Neural cell (in vitro differentiated cells): ENCODE measurements around the gene UBA1. TPM values are rescaled to one million over a fixed set of nuclear protein-coding genes. Genes with fewer than 3 reads are reported as not detected.

Experiments used
- H2AFZ ChIP-seq: fragments of 200-600, 300-800 bp; sonication (generic), shearing (Covaris generic); 2 replicates; pipeline ENCODE4 v1.6.0; 2014; ENCODE audit warnings: low read depth, mild to moderate bottlenecking, antibody characterized with exemption, low read length, moderate library complexity
- H3F3A ChIP-seq: fragments of 200-600 bp; shearing (Covaris generic); 2 replicates; pipeline ENCODE4 v1.6.1; 2016; ENCODE audit warnings: mild to moderate bottlenecking, moderate library complexity, mixed read lengths, antibody characterized with exemption, low read length; ENCODE audit not compliant: insufficient read depth, poor library complexity, severe bottlenecking
- H3K27ac ChIP-seq: fragments of 200-600, 300-800 bp; sonication (generic), shearing (Covaris generic); 2 replicates; pipeline ENCODE4 v1.5.1; 2014; ENCODE audit warnings: mild to moderate bottlenecking, low read length, moderate library complexity
- H3K27me3 ChIP-seq: fragments of 300-800, 200-600 bp; sonication (generic), shearing (Covaris generic); 2 replicates; pipeline ENCODE4 v1.6.0; 2014; ENCODE audit warnings: mild to moderate bottlenecking, low read depth, low read length, moderate library complexity; ENCODE audit not compliant: insufficient read depth
- H3K36me3 ChIP-seq: fragments of 300-800, 200-600 bp; sonication (generic), shearing (Covaris generic); 2 replicates; pipeline ENCODE4 v1.5.1; 2014; ENCODE audit warnings: mild to moderate bottlenecking, antibody characterized with exemption, low read length, moderate library complexity; ENCODE audit not compliant: insufficient read depth
- H3K4me2 ChIP-seq: fragments of 300-800, 200-600 bp; sonication (generic), shearing (Covaris generic); 2 replicates; pipeline ENCODE4 v1.6.0; 2014; ENCODE audit warnings: mild to moderate bottlenecking, low read length
- H3K4me3 ChIP-seq: fragments of 300-800, 200-600 bp; sonication (generic), shearing (Covaris generic); 2 replicates; pipeline ENCODE4 v1.5.1; 2014; ENCODE audit warnings: mild to moderate bottlenecking, low read length, moderate library complexity
- H3K79me2 ChIP-seq: fragments of 200-600 bp; shearing (Covaris generic); replicated peaks from 2 replicates; pipeline ENCODE4 v1.6.0; 2014; ENCODE audit warnings: mild to moderate bottlenecking, low read length, moderate library complexity; ENCODE audit not compliant: insufficient read depth
- H3K9ac ChIP-seq: fragments of 300-800, 200-600 bp; sonication (generic), shearing (Covaris generic); 2 replicates; pipeline ENCODE4 v1.6.1; 2016; ENCODE audit warnings: mild to moderate bottlenecking, low read length, mixed read lengths
- H3K9me2 ChIP-seq: fragments of 200-600 bp; shearing (Covaris generic); 2 replicates; pipeline ENCODE4 v1.6.1; 2016; ENCODE audit warnings: mild to moderate bottlenecking, low read length, mixed read lengths; ENCODE audit not compliant: insufficient read depth
- H3K9me3 ChIP-seq: fragments of 200-600, 300-800 bp; sonication (generic), shearing (Covaris generic); 2 replicates; pipeline ENCODE4 v1.6.1; 2016; ENCODE audit warnings: mild to moderate bottlenecking, mixed run types, low read length, moderate library complexity, mixed read lengths
- H4K20me1 ChIP-seq: fragments of 200-600 bp; shearing (Covaris generic); 2 replicates; pipeline ENCODE4 v1.6.1; 2016; ENCODE audit warnings: mild to moderate bottlenecking, mixed run types; ENCODE audit not compliant: insufficient read depth
- CTCF ChIP-seq: fragments of 450-650 bp; IDR thresholded peaks from 2 replicates; pipeline ENCODE4 v1.5.1; 2014; ENCODE audit warnings: antibody characterized with exemption, mild to moderate bottlenecking, moderate library complexity; ENCODE audit not compliant: poor library complexity, severe bottlenecking
- EP300 ChIP-seq: fragments of 450-650 bp; conservative IDR thresholded peaks from 2 replicates; pipeline ENCODE4 v1.6.1; 2014; ENCODE audit warnings: antibody characterized with exemption, mild to moderate bottlenecking, moderate library complexity; ENCODE audit not compliant: poor library complexity, severe bottlenecking
- EZH2 ChIP-seq: fragments of 200-600, 300-800 bp; shearing (Covaris generic), sonication (generic); IDR thresholded peaks from 2 replicates; pipeline ENCODE4 v1.6.1; 2014; ENCODE audit warnings: antibody characterized with exemption, low read length, borderline replicate concordance, mild to moderate bottlenecking; ENCODE audit not compliant: insufficient read depth, poor library complexity, severe bottlenecking
- MXI1 ChIP-seq: fragments of 450-650 bp; conservative IDR thresholded peaks from 2 replicates; pipeline ENCODE4 v1.6.1; 2014; ENCODE audit warnings: antibody characterized with exemption, mild to moderate bottlenecking; ENCODE audit not compliant: poor library complexity, severe bottlenecking
- POLR2AphosphoS5 ChIP-seq: IDR thresholded peaks from 2 replicates; pipeline ENCODE4 v1.6.1; 2012
- RAD21 ChIP-seq: fragments of 450-650 bp; conservative IDR thresholded peaks from 2 replicates; pipeline ENCODE4 v1.6.1; 2014; ENCODE audit warnings: antibody characterized with exemption, mild to moderate bottlenecking, moderate library complexity
- REST ChIP-seq: IDR thresholded peaks from 2 replicates; pipeline ENCODE4 v1.6.1; 2012; ENCODE audit warnings: borderline replicate concordance
- SMC3 ChIP-seq: fragments of 450-650 bp; conservative IDR thresholded peaks from 2 replicates; pipeline ENCODE4 v1.6.1; 2014; ENCODE audit warnings: antibody characterized with exemption, mild to moderate bottlenecking, moderate library complexity; ENCODE audit not compliant: poor library complexity
- TAF1 ChIP-seq: IDR thresholded peaks from 2 replicates; pipeline ENCODE4 v1.6.1; 2012; ENCODE audit warnings: low read depth
- polyA plus RNA-seq: library from polyadenylated mRNA; depleted of rRNA; stranded (reverse); fragments of >200 nt; gene quantifications from 2 replicates; pipeline ENCODE4 v1.2.3, GENCODE V29; 2014

Gene UBA1
- polyA plus RNA-seq, 1 donor from 2014 or later, result 132 TPM

DNA sequence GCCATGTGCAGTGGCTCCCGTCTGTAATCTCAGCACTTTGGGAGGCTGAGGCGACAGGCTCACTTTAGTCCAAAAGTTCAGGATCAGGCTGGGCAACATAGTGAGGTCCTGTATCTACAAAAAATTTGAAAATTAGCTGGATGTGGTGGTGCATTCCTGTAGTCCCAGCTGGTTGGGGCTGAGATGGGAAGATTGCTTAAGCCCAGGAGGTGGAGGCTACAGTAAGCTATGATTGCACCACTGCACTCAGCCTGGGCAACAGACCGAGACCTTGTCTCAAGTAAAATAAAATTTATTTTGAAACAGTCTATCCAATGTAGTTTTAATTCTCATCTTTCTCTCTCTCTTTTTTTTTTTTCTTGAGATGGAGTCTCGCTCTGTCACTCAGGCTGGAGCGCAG, 27.5 kb upstream of the UBA1 start:
- H3K27ac ChIP-seq, result no peak overlapping the region
- no peak overlapping the region for H3K9ac ChIP-seq
- no peaks in the 10 kb centered on the region for H3K27me3 ChIP-seq
- H3K79me2 ChIP-seq, result no peaks in the 10 kb centered on the region
- H2AFZ ChIP-seq, result no peak overlapping the region
- no peak overlapping the region for H3K4me2 ChIP-seq
- H3K36me3 ChIP-seq, result no peaks in the 10 kb centered on the region
- H3K9me3 ChIP-seq, result no peaks in the 10 kb centered on the region
- no peaks in the 10 kb centered on the region for H3K9me2 ChIP-seq
- no peaks in the 10 kb centered on the region for H4K20me1 ChIP-seq
- H3F3A ChIP-seq, result no peaks in the 10 kb centered on the region
- no peak for TF ChIP-seq REST
- no peak for TF ChIP-seq EP300
- TF ChIP-seq POLR2AphosphoS5, result no peak
- TF ChIP-seq EZH2, result no peak
- no peak for TF ChIP-seq MXI1
- TF ChIP-seq CTCF, result no peak
- TF ChIP-seq RAD21, result no peak
- no peak for TF ChIP-seq SMC3
- TF ChIP-seq TAF1, result no peak
- no peak overlapping the region for H3K4me3 ChIP-seq

DNA sequence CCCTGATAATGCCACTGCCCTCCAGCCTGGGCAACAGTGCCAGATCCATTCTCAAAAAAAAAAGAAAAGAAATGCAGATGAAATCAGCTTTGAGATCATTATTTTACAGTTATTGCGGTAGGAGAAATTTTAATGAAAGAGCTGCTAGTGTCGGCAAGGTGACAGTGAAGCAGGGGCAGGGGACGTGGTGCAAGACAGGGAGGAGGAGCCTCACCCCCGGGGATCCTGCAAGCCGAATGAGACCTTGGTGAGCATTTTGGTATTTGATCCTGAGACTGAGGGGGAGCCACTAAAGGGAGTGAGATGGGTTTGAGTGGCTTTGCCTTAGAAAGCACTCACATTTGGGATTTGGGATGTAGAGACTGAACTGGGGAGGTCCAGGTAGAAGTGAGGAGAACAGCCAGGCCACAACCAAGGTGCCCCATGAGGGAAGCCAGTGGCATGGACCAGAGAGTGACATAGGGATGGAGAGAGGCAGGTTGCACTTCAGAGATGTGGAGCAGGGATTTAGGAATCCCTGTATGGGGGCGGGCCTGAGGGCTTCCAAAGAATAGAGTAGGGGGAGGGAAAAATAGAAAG, 25.0 kb upstream of the UBA1 start:
- no peaks in the 10 kb centered on the region for H3K9me3 ChIP-seq
- H3K4me3 ChIP-seq, result no peak overlapping the region
- no peak overlapping the region for H3K27ac ChIP-seq
- TF ChIP-seq EZH2 (no peak), REST (no peak), RAD21 (no peak), POLR2AphosphoS5 (no peak), SMC3 (no peak), CTCF (no peak), TAF1 (no peak), MXI1 (no peak), EP300 (no peak)
- no peaks in the 10 kb centered on the region for H3K36me3 ChIP-seq
- no peaks in the 10 kb centered on the region for H3F3A ChIP-seq
- H3K4me2 ChIP-seq, result no peak overlapping the region
- no peak overlapping the region for H3K9ac ChIP-seq
- no peaks in the 10 kb centered on the region for H4K20me1 ChIP-seq
- no peaks in the 10 kb centered on the region for H3K9me2 ChIP-seq
- no peak overlapping the region for H2AFZ ChIP-seq
- no peaks in the 10 kb centered on the region for H3K27me3 ChIP-seq
- no peaks in the 10 kb centered on the region for H3K79me2 ChIP-seq
